Pulmonary artery endothelial cell (primary cell): Measurements from ENCODE around the gene RWDD3. TPM values are rescaled to one million over a fixed set of nuclear protein-coding genes. Genes with fewer than 3 reads are reported as not detected.

Experiments
- DNase-seq: peaks from one replicate; pipeline ENCODE4 v3.0.0-alpha.2; 2011; ENCODE audit warnings: low read depth, low spot score
- total RNA-seq: library from RNA; depleted of rRNA; stranded (reverse); fragments of >200 nt; gene quantifications from 2 replicates; pipeline ENCODE4 v1.2.3, GENCODE V29; 2014

The RWDD3 gene
- total RNA-seq, 1 donor from 2014 or later = 13.3 TPM

DNA sequence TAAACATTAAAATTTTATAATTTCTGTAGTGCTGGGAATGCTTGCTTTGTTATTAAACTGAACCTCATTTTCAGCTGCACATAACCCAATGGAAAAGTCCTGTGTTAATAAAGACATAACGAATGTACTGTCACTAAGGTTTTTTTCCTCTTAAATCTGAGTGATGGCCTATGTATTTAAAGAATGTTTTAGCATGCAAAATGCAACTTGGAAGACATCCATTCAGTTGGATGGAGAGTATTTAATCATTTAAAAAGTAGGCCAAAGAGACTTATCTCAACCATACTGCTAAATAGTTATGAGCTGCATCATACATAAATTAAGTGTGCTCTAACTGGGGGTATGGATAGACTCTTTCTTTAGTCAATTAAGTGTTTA lies 48.5 kb downstream of the RWDD3 start:
- DNase-seq = no peak

DNA sequence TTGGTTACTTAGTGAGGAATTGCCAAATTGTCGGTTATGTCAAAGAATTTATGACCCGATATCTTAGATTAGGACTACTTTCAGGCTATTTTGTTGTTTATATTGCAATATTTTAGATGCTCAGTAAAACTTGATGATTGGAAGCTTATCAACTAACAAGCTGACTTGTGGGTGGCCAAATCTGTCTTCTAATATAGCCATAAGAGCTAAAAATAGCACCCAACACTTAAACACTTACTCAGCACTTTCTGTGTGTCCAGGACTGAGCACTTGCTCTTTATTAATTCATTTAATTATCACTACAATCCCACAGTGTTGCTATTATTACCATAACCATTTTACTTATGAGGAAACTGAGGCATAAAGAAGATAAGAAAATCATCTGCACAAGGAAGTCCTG lies 50.4 kb downstream of the RWDD3 start:
- no peak for DNase-seq

- DNase-seq = no peak
Measured at GRCh38 chr1:95286479-95286878, 52.5 kb downstream of the RWDD3 start.

GRCh38 chr1:95287081-95287480 lies 53.1 kb downstream of the RWDD3 start:
- DNase-seq = no peak

GRCh38 chr1:95287825-95288224 lies 53.8 kb downstream of the RWDD3 start:
- DNase-seq = no peak

Other genes with a start within 250 kb of the RWDD3 start
- gene ALG14, start 161.3 kb upstream of the RWDD3 start, total RNA-seq = 2.8 and 3.4 TPM in 2 replicates
- gene TLCD4, start 116.9 kb upstream of the RWDD3 start, total RNA-seq = under 0.01 and 0.04 TPM in 2 replicates